Parathyroid adenoma (tissue), 2 donors: ENCODE results near the gene TLE2.

ENCODE experiments used
- H2AFZ ChIP-seq: fragments of 300-600 bp; sonication (generic); one replicate; pipeline ENCODE4 v1.7.0; 2017; ENCODE audit warnings: antibody characterized with exemption, mild to moderate bottlenecking
- H3K27ac ChIP-seq: fragments of 300-600 bp; sonication (generic); one replicate; pipeline ENCODE4 v1.7.0; 2017
- H3K27me3 ChIP-seq: fragments of 300-600 bp; sonication (generic); one replicate; pipeline ENCODE4 v1.7.0; 2017; ENCODE audit warnings: low read length; ENCODE audit not compliant: control insufficient read depth, insufficient read depth
- H3K36me3 ChIP-seq: fragments of 300-600 bp; sonication (generic); one replicate; pipeline ENCODE4 v1.7.0; 2017; ENCODE audit warnings: low read length; ENCODE audit not compliant: control insufficient read depth, insufficient read depth
- H3K4me1 ChIP-seq: fragments of 300-600 bp; sonication (generic); one replicate; pipeline ENCODE4 v1.7.0; 2017; ENCODE audit warnings: control low read depth
- H3K4me2 ChIP-seq: fragments of 300-600 bp; sonication (generic); one replicate; pipeline ENCODE4 v1.7.0; 2017; ENCODE audit warnings: low read length
- H3K4me3 ChIP-seq: fragments of 300-600 bp; sonication (generic); one replicate; pipeline ENCODE4 v1.7.0; 2017; ENCODE audit warnings: low read depth, low read length
- H3K79me2 ChIP-seq: fragments of 300-600 bp; sonication (generic); one replicate; pipeline ENCODE4 v1.7.0; 2017; ENCODE audit warnings: control low read depth
- H3K9ac ChIP-seq: fragments of 300-600 bp; sonication (generic); one replicate; pipeline ENCODE4 v1.7.0; 2017; ENCODE audit warnings: mild to moderate bottlenecking
- H3K9me3 ChIP-seq: fragments of 300-600 bp; sonication (generic); one replicate; pipeline ENCODE4 v1.7.0; 2017; ENCODE audit warnings: low read length; ENCODE audit not compliant: control insufficient read depth
- TF ChIP-seq, protein P1 (sequence below): fragments of 300-600 bp; sonication (generic); IDR thresholded peaks from one replicate; pipeline ENCODE4 v1.7.0; 2017; ENCODE audit warnings: antibody characterized with exemption, mild to moderate bottlenecking
- donor health status: primary hyperparathyroidism.

The TLE2 gene

DNA sequence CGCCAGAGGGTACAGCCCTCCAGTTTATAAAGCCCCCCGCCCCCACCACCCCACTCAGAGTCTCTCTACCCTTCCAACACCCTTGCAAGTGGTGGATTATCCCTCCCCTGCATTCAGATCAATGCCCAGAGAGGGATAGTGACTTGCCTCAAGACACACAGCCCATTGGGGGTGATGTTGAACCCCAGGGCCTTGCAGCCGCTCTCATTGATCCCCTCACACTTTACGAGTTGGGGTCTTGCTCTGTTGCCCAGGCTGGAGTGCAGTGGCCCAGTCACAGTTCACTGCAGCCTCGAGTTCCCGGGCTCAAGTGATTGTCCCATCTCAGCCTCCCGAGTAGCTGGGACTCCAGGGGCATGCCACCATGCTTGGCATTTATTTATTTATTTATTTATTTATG lies 11.2 kb downstream of the TLE2 start:
- no peak overlapping the region for H3K9ac ChIP-seq

DNA sequence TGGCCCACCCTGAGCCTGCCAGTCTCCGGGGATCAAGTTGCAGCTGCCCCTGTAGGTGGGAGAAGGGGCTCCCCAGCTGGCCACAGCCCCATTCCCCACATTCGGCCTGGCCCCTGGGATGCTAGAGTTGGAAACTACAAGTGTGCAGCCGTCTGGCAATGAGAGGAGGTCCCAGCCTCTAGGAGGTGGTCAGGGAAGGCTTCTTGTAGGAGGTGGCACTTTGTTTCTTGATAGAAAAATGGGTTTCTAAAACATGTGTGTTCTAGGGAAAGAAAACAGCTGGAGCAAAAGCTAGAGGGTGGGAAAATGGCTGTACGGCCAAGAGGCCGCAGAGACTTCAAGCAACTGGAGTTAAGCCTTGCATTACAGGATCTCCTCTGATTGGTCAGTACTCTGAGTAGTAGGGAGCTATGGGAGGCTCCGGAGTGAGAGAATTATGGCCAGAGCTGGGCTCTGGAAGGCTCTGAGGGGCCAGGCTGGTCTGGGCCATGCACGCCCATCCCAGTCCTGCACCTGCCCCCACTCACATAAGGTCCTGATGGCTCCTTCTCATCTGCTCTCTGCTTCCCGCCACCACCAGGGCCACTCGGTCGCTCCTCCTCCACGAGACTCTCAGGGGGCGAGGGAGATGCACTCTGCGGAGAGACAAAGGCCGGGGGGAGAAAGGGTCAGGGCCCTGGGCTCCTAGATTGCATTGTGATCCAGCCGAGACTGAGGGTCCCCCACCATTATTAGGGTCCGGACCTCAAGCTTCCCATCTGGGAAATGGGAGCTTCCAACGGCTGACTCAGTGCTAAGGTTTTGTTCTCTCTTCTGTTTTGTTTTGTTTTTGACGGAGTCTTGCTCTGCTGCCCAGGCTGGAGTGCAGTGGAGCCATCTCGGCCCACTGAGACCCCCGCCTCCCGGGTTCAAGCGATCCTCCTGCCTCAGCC lies 13.7 kb downstream of the TLE2 start:
- H3K27me3 ChIP-seq: no peaks in the 10 kb centered on the region
- H3K79me2 ChIP-seq: no peaks in the 10 kb centered on the region
- no peak overlapping the region for H2AFZ ChIP-seq
- no peak overlapping the region for H3K9ac ChIP-seq
- no peaks in the 10 kb centered on the region for H3K9me3 ChIP-seq
- no peak overlapping the region for H3K27ac ChIP-seq
- TF ChIP-seq, protein P1, sequence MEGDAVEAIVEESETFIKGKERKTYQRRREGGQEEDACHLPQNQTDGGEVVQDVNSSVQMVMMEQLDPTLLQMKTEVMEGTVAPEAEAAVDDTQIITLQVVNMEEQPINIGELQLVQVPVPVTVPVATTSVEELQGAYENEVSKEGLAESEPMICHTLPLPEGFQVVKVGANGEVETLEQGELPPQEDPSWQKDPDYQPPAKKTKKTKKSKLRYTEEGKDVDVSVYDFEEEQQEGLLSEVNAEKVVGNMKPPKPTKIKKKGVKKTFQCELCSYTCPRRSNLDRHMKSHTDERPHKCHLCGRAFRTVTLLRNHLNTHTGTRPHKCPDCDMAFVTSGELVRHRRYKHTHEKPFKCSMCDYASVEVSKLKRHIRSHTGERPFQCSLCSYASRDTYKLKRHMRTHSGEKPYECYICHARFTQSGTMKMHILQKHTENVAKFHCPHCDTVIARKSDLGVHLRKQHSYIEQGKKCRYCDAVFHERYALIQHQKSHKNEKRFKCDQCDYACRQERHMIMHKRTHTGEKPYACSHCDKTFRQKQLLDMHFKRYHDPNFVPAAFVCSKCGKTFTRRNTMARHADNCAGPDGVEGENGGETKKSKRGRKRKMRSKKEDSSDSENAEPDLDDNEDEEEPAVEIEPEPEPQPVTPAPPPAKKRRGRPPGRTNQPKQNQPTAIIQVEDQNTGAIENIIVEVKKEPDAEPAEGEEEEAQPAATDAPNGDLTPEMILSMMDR: no peak
- no peaks in the 10 kb centered on the region for H3K36me3 ChIP-seq
- no peak overlapping the region for H3K4me3 ChIP-seq
- no peak overlapping the region for H3K4me2 ChIP-seq
- H3K4me1 ChIP-seq: no peaks in the 10 kb centered on the region

More for the DNA sequence above, 11.2 kb downstream of the TLE2 start:
- H3K4me2 ChIP-seq: no peak overlapping the region
- H3K9me3 ChIP-seq: no peaks in the 10 kb centered on the region
- H3K27ac ChIP-seq: no peak overlapping the region
- H3K27me3 ChIP-seq: no peaks in the 10 kb centered on the region
- no peaks in the 10 kb centered on the region for H3K4me1 ChIP-seq
- H3K36me3 ChIP-seq: no peaks in the 10 kb centered on the region
- TF ChIP-seq, protein P1: no peak
- no peaks in the 10 kb centered on the region for H3K79me2 ChIP-seq
- H2AFZ ChIP-seq: no peak overlapping the region
- H3K4me3 ChIP-seq: no peak overlapping the region

DNA sequence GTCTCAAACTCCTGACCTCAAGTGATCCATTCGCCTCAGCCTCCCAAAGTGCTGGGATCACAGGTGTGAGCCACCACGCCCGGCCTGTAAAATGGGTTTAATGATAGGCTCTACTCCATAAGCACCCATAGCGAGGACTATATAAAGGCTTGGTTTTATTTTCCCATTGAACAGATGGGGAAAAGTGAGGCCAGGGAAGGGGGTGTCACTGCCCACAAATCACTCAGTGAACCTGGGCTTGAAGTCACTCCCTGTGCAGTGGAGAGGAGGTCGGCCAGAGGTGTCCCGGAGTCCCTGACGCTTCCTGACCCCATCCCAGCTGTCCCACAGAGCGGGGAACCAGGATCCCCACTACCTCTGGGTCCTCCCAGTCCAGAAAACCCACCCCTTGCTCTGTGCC lies 14.9 kb downstream of the TLE2 start:
- H3K27me3 ChIP-seq: no peaks in the 10 kb centered on the region
- no peaks in the 10 kb centered on the region for H3K36me3 ChIP-seq
- H3K4me1 ChIP-seq: no peaks in the 10 kb centered on the region
- no peak overlapping the region for H3K27ac ChIP-seq
- no peaks in the 10 kb centered on the region for H3K79me2 ChIP-seq
- H3K4me3 ChIP-seq: no peak overlapping the region
- TF ChIP-seq, protein P1: no peak
- no peak overlapping the region for H2AFZ ChIP-seq
- no peak overlapping the region for H3K4me2 ChIP-seq
- no peak overlapping the region for H3K9ac ChIP-seq
- H3K9me3 ChIP-seq: no peaks in the 10 kb centered on the region

DNA sequence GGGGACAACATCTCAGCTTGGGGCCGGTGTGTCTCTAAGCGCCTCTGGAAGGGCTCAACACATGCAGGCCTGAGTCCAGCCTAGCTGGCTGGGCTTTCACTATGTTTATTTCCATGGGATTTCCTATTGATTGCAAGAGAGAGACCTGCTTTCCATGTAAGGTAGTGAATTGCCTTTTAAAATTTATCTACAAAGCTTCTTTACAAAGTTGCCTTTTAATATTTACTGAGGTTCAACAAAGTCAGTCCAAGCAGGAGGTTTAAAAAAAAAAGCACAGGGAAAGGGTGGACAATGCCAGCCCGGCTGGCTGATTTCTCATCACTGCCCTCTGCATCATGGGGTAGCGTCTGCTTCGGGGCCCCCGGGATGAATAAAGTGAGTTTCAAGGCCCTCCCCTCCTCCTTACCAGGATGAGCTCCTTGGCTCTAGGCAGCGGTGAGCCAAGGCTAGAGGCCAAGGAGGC lies 15.8 kb downstream of the TLE2 start:
- Histone ChIP-seq H2AFZ (no peak overlapping the region), H3K9me3 (no peaks in the 10 kb centered on the region), H3K4me2 (no peak overlapping the region), H3K79me2 (no peaks in the 10 kb centered on the region), H3K27ac (no peak overlapping the region), H3K4me1 (no peaks in the 10 kb centered on the region), H3K9ac (no peak overlapping the region), H3K36me3 (no peaks in the 10 kb centered on the region), H3K4me3 (no peak overlapping the region), H3K27me3 (no peaks in the 10 kb centered on the region)
- TF ChIP-seq, protein P1: no peak
